GM12873 (cell line): ENCODE data around the gene DCLK1.

Experiments
- TF ChIP-seq, protein P1 (sequence below): IDR thresholded peaks from 2 replicates; pipeline ENCODE4 v1.5.1; 2012; ENCODE audit warnings: low read depth, mild to moderate bottlenecking, moderate library complexity, low read length, control low read depth; ENCODE audit not compliant: insufficient read depth; ENCODE audit errors: missing control alignments

The DCLK1 gene

DNA sequence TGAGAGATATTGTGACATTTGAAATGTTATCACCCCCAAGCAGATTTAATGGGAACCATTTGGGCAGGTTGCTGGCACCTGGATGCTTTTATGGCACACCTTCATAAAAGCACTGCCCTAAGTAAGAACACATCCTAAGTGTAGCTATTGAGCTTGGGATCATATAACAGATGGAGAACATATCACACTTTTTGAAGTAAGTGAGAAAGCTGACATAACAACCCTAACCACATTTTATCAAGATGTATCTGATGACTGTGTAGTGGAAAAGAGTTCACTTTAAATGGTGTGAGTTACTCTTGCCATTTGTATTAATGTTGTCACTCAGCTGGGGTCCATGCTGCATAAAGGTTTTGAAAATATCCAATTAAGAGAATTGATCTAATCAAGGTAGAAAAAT lies 287.9 kb downstream of the DCLK1 start:
- TF ChIP-seq, protein P1, sequence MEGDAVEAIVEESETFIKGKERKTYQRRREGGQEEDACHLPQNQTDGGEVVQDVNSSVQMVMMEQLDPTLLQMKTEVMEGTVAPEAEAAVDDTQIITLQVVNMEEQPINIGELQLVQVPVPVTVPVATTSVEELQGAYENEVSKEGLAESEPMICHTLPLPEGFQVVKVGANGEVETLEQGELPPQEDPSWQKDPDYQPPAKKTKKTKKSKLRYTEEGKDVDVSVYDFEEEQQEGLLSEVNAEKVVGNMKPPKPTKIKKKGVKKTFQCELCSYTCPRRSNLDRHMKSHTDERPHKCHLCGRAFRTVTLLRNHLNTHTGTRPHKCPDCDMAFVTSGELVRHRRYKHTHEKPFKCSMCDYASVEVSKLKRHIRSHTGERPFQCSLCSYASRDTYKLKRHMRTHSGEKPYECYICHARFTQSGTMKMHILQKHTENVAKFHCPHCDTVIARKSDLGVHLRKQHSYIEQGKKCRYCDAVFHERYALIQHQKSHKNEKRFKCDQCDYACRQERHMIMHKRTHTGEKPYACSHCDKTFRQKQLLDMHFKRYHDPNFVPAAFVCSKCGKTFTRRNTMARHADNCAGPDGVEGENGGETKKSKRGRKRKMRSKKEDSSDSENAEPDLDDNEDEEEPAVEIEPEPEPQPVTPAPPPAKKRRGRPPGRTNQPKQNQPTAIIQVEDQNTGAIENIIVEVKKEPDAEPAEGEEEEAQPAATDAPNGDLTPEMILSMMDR, result no peak

DNA sequence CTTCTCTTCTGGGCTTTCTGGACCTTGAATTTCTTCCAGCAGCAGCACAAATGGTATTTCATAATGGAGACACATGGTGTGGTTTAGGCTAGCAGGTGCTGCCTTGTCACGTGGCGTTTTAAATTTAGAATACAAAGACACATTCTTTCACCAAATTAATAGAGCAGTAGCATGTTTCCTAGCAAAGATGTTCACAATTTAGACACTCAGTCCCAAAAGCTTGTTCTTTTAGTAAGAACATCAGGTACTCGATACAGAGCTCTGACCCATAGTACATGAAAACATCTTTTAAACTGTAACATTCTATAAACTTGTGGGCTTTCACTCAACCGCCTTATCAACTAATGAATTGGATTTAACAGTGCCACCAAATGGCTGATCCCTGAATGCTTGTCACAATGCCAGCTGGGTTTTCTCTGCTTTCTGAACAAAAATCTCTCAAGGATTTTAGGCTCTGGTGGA lies 290.1 kb downstream of the DCLK1 start:
- TF ChIP-seq, protein P1, result no peak

DNA sequence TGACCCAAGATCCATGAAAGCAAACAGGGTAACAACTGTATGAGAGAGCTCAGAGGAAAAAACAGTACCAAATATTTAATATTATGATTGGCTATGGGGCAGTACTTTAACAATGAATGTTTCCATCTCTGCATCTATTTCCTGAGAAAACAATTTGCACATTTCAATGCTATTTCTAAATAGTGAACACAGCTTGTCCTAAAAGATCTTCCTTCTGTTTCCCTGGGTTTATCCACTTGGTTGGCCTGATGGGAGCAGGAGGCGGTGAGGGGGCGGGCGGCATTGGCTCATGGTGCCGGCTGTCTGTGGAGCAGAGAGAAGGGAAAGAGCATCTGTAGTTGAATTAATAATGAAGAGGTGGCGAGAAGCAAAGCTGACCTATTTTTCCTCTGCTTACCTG lies 291.4 kb downstream of the DCLK1 start:
- TF ChIP-seq, protein P1, result no peak

DNA sequence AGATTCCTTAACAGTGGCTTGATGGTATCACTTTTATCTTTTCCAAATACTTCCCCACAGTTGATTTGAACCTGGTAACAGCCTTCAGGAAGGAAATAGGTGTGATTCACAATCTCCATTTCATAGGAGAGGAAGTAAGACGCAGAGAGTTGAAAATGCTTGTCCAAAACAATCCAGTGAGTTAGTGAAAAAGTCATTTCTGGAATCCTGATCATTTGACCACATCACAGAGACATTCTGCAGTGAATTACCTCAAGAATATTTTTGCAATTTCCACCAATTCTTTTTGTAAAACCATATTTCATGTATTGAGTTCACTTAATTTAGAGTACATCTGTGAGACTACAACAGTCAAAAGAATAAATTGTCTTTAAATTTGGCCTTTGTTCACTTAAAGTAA lies 292.8 kb downstream of the DCLK1 start:
- TF ChIP-seq, protein P1, result no peak

DNA sequence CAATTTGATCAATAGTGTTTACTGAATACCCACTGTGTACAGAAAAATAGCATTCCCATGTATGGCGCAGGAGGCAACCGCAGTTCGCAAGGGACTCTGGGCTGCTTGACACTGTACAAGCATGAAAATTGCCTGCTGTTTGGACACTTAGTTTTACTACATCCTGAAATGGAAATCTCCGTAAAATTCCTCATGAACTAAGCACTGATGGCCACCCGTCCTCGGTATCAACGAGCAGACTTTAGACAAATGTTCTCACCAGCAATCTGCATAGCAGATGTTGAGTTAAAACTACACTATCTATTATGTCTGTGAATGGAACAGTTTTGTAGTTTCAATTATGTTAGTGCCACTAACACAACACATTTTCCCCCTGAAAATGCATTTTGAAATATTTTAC lies 294.7 kb downstream of the DCLK1 start:
- TF ChIP-seq, protein P1, result no peak

DNA sequence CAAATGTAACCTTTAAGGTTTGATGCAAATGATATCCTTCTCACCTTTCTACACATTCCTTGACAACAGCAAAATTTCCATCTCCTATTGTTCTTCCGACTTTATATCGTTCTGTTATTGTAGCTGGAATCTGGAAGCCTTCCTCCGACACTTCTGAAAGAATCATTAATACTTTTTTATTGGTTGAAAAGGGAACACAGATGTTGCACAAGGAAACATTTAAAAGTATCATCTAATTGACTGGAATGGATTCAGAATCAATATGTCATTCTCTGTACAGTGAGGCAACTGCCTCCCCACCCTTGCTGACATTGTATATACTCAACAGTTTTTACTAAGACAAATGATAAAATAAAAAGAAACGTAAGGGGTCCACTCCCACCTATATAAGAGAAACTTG lies 295.2 kb downstream of the DCLK1 start:
- TF ChIP-seq, protein P1, result no peak

DNA sequence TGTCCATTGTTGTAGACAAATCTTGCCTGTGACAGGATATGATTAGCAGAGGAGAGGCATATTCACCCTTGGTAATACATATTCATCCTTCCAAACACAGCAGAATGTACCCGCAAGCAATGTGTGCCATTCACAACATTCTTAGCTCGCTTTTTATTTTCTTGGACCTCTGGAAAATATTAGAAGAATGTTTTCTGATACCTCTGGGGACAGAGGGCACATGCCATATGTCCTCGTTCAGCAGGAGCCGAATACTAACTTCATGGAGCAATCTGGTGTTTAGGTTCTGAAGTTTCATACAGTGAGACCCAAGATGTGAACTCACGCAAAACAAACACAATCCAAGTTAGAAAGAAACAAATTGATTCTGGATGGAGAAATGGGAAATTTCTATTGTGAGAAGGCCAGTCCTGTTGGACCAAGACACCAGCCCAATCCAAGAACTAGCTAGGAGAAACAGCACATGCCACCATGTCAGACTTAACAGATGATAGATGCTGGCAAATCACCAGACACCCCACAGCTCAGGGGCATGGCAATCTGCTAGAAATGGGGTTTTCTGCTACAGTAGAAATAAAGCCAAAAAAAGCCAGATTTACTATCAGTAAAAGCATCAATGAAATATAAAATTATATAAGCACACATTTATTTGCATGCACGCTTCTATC lies 297.4 kb downstream of the DCLK1 start:
- TF ChIP-seq, protein P1, result no peak
